HEK293T (cell line): Measurements from ENCODE around the gene PRKG1.

Experiments
- BHLHE40 ChIP-seq: fragments of 450-650 bp; IDR thresholded peaks from 2 replicates; pipeline ENCODE4 v1.6.1; 2016; ENCODE audit warnings: mild to moderate bottlenecking, moderate library complexity, borderline replicate concordance
- CTBP1 ChIP-seq: fragments of 450-650 bp; IDR thresholded peaks from 2 replicates; pipeline ENCODE4 v1.6.1; 2016; ENCODE audit warnings: borderline replicate concordance
- ELF4 ChIP-seq: fragments of 450-650 bp; IDR thresholded peaks from 2 replicates; pipeline ENCODE4 v1.6.1; 2017; ENCODE audit warnings: antibody characterized with exemption
- FOXA1 ChIP-seq: fragments of 450-650 bp; IDR thresholded peaks from 2 replicates; pipeline ENCODE4 v1.6.1; 2016; ENCODE audit warnings: mild to moderate bottlenecking
- FOXK2 ChIP-seq: fragments of 450-650 bp; IDR thresholded peaks from 2 replicates; pipeline ENCODE4 v1.6.1; 2016; ENCODE audit warnings: mild to moderate bottlenecking
- L3MBTL2 ChIP-seq: fragments of 450-650 bp; conservative IDR thresholded peaks from 2 replicates; pipeline ENCODE4 v1.6.1; 2016; ENCODE audit warnings: mild to moderate bottlenecking
- SP1 ChIP-seq: fragments of 450-650 bp; IDR thresholded peaks from 2 replicates; pipeline ENCODE4 v1.6.1; 2017
- TARDBP ChIP-seq: fragments of 450-650 bp; IDR thresholded peaks from 2 replicates; pipeline ENCODE4 v1.6.1; 2016
- ZNF384 ChIP-seq: fragments of 450-650 bp; IDR thresholded peaks from 2 replicates; pipeline ENCODE4 v1.6.1; 2016

GRCh38 chr10:51806079-51806835 is 732.0 kb downstream of the PRKG1 start:
- TF ChIP-seq TARDBP (no peak), SP1 (no peak), FOXK2 (no peak), BHLHE40 (no peak), ELF4 (no peak), FOXA1 (no peak), L3MBTL2 (no peak), ZNF384 (no peak), CTBP1 (no peak)
